Endodermal cell (in vitro differentiated cells): ENCODE results near the gene MYH6. TPM values are rescaled to one million over a fixed set of nuclear protein-coding genes. Genes with fewer than 3 reads are reported as not detected.
A peak's percentile ranks its signal among the peaks of the same experiment; 100 is the strongest.

Experiments
- DNase-seq: peaks from one replicate; pipeline ENCODE4 v3.0.0-alpha.2; 2017
- H3K27ac ChIP-seq: 2 replicates; pipeline ENCODE4 v1.5.1; 2013; ENCODE audit warnings: mild to moderate bottlenecking, low read depth, low read length, moderate library complexity
- H3K27me3 ChIP-seq: 2 replicates; pipeline ENCODE4 v1.6.1; 2013; ENCODE audit warnings: mild to moderate bottlenecking, low read length, moderate library complexity; ENCODE audit not compliant: insufficient read depth, control insufficient read depth, poor library complexity, severe bottlenecking
- H3K36me3 ChIP-seq: 2 replicates; pipeline ENCODE4 v1.7.0; 2013; ENCODE audit warnings: mild to moderate bottlenecking, low read length, moderate library complexity; ENCODE audit not compliant: control insufficient read depth, insufficient read depth
- H3K4me1 ChIP-seq: one replicate; pipeline ENCODE4 v1.7.0; 2013; ENCODE audit warnings: low read length; ENCODE audit not compliant: control insufficient read depth, insufficient read depth
- H3K4me3 ChIP-seq: 2 replicates; pipeline ENCODE4 v1.5.1; 2013; ENCODE audit warnings: mild to moderate bottlenecking, low read length, moderate library complexity
- H3K9ac ChIP-seq: 2 replicates; pipeline ENCODE4 v1.6.1; 2013; ENCODE audit warnings: mild to moderate bottlenecking, low read length, moderate library complexity; ENCODE audit not compliant: poor library complexity, severe bottlenecking; ENCODE audit errors: extremely low read depth
- H3K9me3 ChIP-seq: 2 replicates; pipeline ENCODE4 v1.6.1; 2013; ENCODE audit warnings: mild to moderate bottlenecking, low read length, moderate library complexity; ENCODE audit not compliant: control insufficient read depth
- H3K27ac Mint-ChIP-seq: 2 replicates; pipeline ENCODE4 v1.8.0; 2020; ENCODE audit warnings: mixed read lengths
- H3K27me3 Mint-ChIP-seq: 2 replicates; pipeline ENCODE4 v1.8.0; 2021; ENCODE audit warnings: mild to moderate bottlenecking, mixed read lengths; ENCODE audit not compliant: insufficient read depth
- H3K36me3 Mint-ChIP-seq: 2 replicates; pipeline ENCODE4 v1.8.0; 2020; ENCODE audit warnings: low read depth, mixed read lengths
- H3K4me1 Mint-ChIP-seq: 2 replicates; pipeline ENCODE4 v1.8.0; 2020; ENCODE audit warnings: mixed read lengths
- H3K4me3 Mint-ChIP-seq: 2 replicates; pipeline ENCODE4 v1.8.0; 2020; ENCODE audit warnings: mild to moderate bottlenecking, moderate library complexity, mixed read lengths
- H3K9me3 Mint-ChIP-seq: 2 replicates; pipeline ENCODE4 v1.8.0; 2020; ENCODE audit warnings: mild to moderate bottlenecking, mixed read lengths
- CTCF ChIP-seq: fragments of 200-600 bp; sonication (generic); conservative IDR thresholded peaks from 2 replicates; pipeline ENCODE4 v1.5.0; 2021; ENCODE audit warnings: antibody characterized with exemption, mild to moderate bottlenecking
- WGBS, 2 experiments: methylation state at CpG; one replicate each; pipeline versions ENCODE4 v1.1.5 to v1.1.7; 2013; ENCODE audit warnings: missing lambda C conversion rate in 2 of 2, mixed read lengths in 1 of 2; ENCODE audit not compliant: insufficient coverage in 1 of 2, insufficient read length in 1 of 2; 5-methylcytosine and 5-hydroxymethylcytosine counted together
- total RNA-seq, 2 donors: library from RNA; stranded (reverse); fragmentation: NEBNext Ultra II Directional in 1 of 2; extraction: Animal tissue kit (Norgen Biotek cat#: 25700) in 1 of 2; gene quantifications; 2 replicates in 1 of 2; 3 replicates in 1 of 2; pipeline ENCODE4 v1.2.1, GENCODE V29; 2021

Gene MYH6
- total RNA-seq, 2 donors from 2014 or later: not detected

GRCh38 chr14:23355871-23356435, 52.1 kb downstream of the MYH6 start:
- H3K36me3 ChIP-seq: peaks cover 35% of the 10 kb centered on the region
- TF ChIP-seq CTCF: no peak
- peaks cover 5% of the 10 kb centered on the region for H3K4me1 ChIP-seq
- H3K9ac ChIP-seq: no peak overlapping the region
- Mint-ChIP-seq H3K27ac (no peak overlapping the region), H3K36me3 (peaks cover 29% of the 10 kb centered on the region), H3K4me3 (no peak overlapping the region), H3K27me3 (peaks cover 32% of the 10 kb centered on the region), H3K9me3 (peaks cover 1% of the 10 kb centered on the region), H3K4me1 (peaks cover 10% of the 10 kb centered on the region)
- H3K9me3 ChIP-seq: no peaks in the 10 kb centered on the region
- H3K27me3 ChIP-seq: peaks cover 6% of the 10 kb centered on the region
- no peak overlapping the region for H3K27ac ChIP-seq
- DNase-seq: no peak
- H3K4me3 ChIP-seq: no peak overlapping the region
- 93 to 100% methylated on average over 1 to 3 of the region's 6 CpGs for WGBS, 2 experiments

- H3K4me1 ChIP-seq: peaks cover 5% of the 10 kb centered on the region
- WGBS, 2 experiments: 89 to 96% methylated on average over 4 to 6 of the region's 6 CpGs
- Mint-ChIP-seq H3K27ac (no peak overlapping the region), H3K4me1 (peaks cover 6% of the 10 kb centered on the region), H3K9me3 (peaks cover 1% of the 10 kb centered on the region), H3K4me3 (no peak overlapping the region), H3K36me3 (peaks cover 29% of the 10 kb centered on the region), H3K27me3 (peaks cover 41% of the 10 kb centered on the region)
- H3K4me3 ChIP-seq: no peak overlapping the region
- no peak for TF ChIP-seq CTCF
- no peak overlapping the region for H3K9ac ChIP-seq
- peaks cover 31% of the 10 kb centered on the region for H3K36me3 ChIP-seq
- no peak for DNase-seq
- H3K9me3 ChIP-seq: no peaks in the 10 kb centered on the region
- no peak overlapping the region for H3K27ac ChIP-seq
- peaks cover 8% of the 10 kb centered on the region for H3K27me3 ChIP-seq
Observed at GRCh38 chr14:23354990-23355389, 53.1 kb downstream of the MYH6 start.

GRCh38 chr14:23353433-23353780, 54.7 kb downstream of the MYH6 start:
- no peak for TF ChIP-seq CTCF
- H3K9me3 ChIP-seq: no peaks in the 10 kb centered on the region
- no peaks in the 10 kb centered on the region for H3K4me1 ChIP-seq
- WGBS, 2 experiments: 83 to 100% methylated on average over 1 to 5 of the region's 5 CpGs
- Mint-ChIP-seq H3K4me3 (peak overlapping the region; percentile 60), H3K27me3 (peaks cover 46% of the 10 kb centered on the region), H3K27ac (no peak overlapping the region), H3K9me3 (peaks cover 1% of the 10 kb centered on the region), H3K36me3 (peaks cover 28% of the 10 kb centered on the region), H3K4me1 (peaks cover 4% of the 10 kb centered on the region)
- H3K27me3 ChIP-seq: peaks cover 8% of the 10 kb centered on the region
- peak overlapping the region; percentile 81 for H3K4me3 ChIP-seq
- no peak overlapping the region for H3K27ac ChIP-seq
- H3K9ac ChIP-seq: no peak overlapping the region
- H3K36me3 ChIP-seq: peaks cover 19% of the 10 kb centered on the region
- no peak for DNase-seq
